Skeletal muscle cell (primary cell): ENCODE results near the gene TIMP2.

Experiments
- DNase-seq: peaks from one replicate; pipeline ENCODE4 v3.0.0-alpha.2; 2010; ENCODE audit warnings: low read depth
- H3K4me3 ChIP-seq: 2 replicates; pipeline ENCODE4 v1.5.1; 2011; ENCODE audit warnings: low read depth, mild to moderate bottlenecking, control low read depth, low read length, moderate library complexity

Gene TIMP2

DNA sequence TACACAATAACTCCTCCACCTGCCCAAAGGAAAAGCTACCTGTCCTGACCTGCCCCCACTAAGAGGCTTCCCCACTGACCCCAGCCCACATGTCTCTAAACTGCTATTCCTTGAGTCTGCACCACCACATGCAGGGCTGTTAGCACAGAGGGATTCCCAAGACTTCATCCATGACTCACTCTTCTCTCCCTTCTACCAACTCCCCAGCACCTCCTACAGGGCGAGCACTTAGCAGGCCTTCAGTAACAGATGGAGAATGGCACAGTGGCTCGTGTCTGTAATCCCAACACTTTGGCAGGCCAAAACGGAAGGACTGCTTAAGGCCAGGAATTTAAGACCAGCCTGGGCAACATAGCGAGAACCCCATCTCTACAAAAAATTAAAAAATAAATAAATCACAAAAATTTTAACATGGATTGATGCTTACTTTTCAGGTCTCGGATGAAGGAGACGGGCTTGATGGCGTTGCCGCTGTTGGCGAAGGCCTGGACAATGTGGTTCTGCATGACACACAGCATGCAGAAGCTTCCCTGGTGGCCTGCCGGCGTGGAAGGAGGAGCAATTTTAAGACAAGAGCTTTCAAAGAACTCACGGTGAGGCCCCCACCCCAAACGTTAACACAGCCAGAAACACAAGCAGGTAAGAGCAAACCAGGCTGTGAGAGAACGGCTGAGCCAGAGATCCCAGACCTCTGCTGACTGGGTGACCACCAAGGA is 96.6 kb downstream of the TIMP2 start:
- H3K4me3 ChIP-seq, result no peak overlapping the region
- no peak for DNase-seq

DNA sequence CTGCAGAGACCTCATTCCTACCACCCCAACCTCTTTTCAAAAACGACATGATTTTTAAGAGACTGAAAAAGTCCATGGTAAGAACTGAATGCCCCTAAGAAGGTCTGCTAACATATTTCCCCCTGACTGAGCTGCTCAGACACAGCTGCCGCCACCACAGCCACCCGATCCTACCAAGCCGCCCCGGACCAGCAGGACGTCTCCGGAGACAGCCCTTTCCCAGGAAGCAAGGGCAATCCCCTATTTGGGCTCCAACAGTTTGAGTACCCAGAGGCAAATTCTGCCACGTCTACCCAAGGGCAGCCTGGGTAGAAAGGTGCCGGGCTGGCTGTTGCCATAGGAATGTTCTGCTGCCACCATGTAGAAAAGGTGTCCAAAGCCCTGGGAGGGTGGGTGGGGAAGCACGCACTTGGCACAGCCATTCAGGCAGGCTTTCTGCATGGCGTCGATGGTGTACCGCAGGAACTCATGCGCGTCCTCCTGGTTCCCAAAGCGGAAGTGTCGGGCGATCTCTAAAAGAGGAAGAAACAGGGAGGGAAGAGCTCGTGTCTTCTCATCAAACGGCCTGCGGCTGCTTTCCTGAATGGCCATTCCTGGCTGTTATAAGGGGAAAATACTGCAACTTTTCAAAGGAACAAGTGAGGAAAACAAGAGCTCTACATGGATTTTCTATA is 98.2 kb downstream of the TIMP2 start:
- DNase-seq, result no peak
- H3K4me3 ChIP-seq, result no peak overlapping the region

DNA sequence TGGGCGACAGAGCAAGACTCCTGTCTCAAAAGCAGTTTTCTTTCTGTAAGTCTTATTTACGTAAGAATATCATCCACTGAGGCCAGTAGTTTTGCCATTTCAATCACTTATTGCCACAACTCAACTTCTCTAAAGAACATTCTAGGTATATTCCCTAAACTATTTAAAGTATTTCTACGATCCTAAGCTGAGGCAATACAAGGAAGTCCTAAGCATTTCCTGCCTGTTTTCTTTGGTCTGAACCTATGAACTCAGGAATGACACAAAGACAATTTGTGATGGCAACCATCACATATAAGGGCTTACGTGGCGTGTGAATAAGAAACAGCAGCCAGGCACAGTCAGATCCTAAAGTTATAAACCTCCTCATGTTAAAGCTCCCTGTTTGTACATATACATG is 98.8 kb downstream of the TIMP2 start:
- no peak overlapping the region for H3K4me3 ChIP-seq
- DNase-seq, result no peak

DNA sequence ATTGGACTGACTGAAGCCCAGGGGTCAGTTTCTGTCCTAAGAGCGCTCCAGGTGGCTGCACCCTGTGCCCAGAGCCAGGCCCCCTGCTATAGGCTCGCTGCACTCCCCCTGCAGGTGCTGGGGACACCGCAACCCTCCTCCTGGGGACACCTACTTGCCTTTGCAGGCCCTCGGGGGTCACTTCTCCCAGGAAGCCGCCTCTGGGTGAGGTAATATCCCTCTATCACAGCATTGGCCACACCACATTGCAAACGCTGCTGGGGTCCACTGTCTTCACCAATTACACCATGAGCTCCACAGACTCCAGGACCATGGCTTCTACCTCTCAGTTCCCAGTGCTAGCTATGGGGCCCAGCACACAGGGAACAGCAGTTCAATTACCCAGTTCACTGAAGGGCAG is 99.5 kb downstream of the TIMP2 start:
- H3K4me3 ChIP-seq, result no peak overlapping the region
- DNase-seq, result no peak

DNA sequence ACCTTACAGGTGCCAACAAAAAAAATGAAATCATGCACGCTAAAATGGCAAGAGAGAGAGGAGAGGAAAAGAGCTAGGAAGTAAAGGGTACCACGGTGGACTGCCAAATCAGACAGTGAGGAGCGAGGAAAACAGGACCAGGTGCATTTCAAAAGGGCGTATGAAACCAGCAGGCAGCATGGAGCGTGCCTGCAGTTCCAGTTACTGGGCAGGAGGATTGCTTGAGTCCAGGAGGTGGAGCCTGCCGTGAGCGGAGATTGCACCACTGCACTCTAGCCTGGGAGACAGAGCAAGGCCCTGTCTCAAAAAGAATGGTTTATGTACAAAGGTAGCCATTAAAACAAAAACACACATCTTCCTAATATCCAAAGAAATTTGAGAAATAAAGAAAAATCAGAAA is 100.9 kb downstream of the TIMP2 start:
- no peak for DNase-seq
- H3K4me3 ChIP-seq, result no peak overlapping the region

DNA sequence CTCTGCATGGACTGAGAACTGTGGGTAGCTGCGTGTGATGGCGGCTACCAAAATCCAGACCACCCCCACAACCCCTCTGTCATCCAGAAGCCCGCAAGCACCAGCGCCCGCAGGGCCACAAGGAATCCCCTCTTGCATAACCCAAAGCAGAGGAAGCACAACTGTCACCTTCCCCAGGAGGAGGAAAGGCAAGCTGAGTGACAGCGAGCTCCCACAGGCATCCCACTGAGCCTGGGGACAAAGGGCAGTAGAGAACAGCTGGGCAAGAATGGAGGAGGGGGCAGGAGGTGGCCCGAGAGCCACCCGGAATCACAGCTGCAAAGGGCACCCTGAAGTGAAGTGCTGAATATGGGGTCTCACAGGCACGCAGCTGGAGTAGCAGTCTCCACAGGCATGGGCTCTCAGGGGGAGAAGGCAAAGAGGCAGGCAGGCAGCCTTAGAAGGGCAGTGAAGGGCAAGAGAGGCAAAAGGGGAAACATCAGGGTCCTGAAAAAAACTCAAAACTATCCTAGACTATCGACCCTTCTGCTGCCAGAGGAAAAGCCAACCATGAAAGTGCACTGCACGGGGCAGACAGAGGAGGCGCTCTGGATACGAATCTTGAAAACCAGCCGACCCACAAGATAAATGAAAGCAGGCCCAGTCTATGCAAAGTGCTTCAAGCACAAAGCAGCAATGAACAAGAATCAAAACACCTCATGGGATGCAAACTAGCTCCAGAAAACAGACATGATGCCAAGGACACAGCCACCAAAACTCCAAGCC is 101.7 kb downstream of the TIMP2 start:
- no peak for DNase-seq
- no peak overlapping the region for H3K4me3 ChIP-seq

DNA sequence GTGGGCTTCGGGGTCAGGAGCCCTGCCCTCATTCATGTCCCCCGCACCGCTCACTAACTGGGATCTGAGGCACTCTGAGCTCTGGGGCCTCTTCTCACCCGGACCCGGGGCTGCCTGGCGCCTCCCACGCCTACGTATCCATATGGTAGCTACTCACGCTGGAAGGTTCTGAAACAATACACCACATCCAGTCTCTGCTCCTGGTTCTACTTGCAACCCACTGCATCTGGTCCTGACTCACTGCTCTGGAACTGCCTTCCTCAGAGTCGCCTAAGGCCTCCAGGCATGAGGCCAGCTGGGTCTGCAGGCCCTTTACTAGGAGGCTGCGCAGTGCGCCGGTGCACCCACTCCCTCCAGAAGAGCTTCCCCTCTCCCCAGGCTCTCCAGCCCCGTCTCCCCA is 102.6 kb downstream of the TIMP2 start:
- H3K4me3 ChIP-seq, result no peak overlapping the region
- DNase-seq, result peak; percentile 87

DNA sequence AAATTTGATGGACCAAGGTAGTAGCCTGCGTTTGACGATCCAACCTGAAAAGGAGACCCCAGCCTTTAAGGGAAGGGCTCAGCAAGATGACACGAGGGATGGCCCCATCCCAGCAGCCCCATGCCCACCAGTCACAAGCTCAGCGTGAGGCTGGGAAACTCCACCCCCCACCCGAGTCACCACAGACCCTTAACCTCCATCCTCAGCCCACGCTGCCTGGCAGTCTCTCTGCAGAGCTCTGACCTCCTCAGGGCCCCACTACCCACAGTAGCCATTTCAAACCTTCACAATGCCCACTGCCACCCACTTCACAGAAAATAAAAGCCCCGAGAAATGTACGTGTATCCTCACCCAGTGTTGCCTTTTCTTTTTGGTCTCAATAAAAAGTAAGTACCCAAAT is 103.2 kb downstream of the TIMP2 start:
- H3K4me3 ChIP-seq, result no peak overlapping the region
- DNase-seq, result no peak

DNA sequence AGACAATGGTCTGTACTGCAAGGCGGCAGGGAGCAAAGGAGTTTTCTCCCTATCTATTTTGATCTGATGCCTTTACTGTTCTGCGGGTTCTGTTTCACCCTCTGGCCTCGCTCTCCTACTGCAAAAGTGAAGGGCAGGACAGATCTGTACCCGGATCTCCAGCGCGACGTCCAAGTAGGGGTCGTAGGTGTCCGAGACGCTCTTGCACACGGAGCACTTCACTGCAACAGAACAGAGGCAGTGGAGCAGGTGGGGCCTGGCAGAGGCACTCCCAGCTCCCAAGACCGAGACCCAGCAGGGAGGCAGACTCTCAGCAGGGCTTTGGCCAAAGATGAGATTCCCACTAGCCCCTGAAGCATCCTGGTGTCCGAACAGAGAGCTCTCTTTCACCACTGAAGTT is 104.3 kb downstream of the TIMP2 start:
- no peak overlapping the region for H3K4me3 ChIP-seq
- no peak for DNase-seq

DNA sequence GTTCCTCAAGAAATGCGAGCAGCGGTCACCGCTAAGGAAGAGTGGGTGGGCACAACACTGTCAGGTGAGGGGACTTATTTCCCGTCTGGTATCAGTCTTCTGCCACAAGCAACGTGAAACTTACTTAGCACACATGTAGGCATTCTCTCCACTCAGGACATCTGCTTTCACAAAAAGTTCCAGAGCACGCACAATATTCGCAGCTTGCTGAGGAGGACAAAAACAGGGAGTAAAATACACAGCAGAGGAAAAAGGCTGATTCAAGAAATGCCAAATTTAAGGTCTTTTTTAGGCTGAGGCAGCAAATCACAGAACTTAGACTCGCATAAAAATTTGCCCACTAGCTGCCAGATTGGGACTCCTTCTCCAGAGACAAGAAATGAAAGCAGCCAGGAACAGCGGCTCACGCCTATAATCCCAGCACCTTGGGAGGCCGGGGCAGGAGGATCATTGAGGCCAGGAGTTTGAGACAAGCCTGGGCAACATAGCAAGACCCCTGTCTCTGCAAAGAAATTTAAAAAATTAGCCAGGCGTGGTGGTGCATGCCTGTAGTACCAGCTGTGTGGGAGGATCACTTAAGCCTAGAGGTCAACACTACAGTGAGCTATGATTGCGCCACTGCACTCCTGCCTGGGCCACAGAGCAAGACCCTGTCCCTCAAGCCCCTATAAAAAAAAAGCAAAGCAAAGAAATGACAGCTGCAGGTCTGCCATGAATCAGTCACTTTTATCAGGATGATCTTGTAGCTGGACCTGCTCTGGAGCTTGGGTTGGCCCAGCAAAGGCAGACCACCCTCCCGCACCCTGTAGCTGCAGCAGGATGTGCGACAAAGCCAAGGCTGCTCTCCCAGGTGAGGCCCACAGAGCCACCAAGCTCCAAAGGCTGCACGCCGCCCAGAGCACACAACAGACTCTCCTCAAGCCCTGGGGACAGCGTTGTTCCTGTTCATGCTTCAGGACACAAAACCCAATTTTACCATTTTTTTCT is 105.1 kb downstream of the TIMP2 start:
- no peak for DNase-seq
- H3K4me3 ChIP-seq, result no peak overlapping the region

DNA sequence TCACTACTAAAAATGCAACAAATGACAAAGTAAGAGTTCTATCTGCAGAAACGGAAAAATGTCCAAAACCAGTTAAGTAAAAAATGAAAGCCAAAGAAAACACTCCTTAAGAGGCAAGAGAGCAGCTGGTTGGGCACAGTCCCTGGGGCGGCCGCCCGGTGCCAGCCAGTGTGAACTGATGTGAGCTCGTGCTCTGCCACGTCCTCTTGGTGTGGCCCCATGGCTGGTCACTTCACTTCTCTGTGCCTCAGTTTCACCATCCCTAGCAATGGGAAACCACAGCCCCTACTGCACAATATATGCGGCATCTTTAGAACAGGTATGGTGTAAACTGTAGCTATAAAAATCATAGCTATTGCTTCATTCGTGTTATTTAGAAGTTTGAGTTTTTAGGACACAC is 105.8 kb downstream of the TIMP2 start:
- no peak for DNase-seq
- no peak overlapping the region for H3K4me3 ChIP-seq

DNA sequence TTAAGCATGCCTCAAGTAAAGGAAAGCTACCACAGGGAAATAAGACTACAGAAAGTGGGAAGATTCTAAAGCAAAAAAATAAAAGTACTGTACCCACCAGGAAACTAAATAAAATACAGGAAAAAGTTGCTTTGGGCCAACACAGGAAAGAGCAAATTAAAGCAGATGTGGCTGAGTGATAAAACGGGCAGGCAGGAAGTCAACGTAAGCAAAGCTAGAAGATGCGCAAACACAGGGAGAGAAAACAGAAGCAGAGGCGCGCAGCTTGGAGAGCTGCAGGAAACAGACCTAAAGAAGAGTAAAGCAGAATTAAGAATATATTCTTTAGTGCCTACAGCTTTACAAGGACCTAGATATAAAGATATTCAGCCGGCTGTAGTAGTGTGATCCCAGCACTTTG is 106.3 kb downstream of the TIMP2 start:
- DNase-seq, result no peak
- no peak overlapping the region for H3K4me3 ChIP-seq

DNA sequence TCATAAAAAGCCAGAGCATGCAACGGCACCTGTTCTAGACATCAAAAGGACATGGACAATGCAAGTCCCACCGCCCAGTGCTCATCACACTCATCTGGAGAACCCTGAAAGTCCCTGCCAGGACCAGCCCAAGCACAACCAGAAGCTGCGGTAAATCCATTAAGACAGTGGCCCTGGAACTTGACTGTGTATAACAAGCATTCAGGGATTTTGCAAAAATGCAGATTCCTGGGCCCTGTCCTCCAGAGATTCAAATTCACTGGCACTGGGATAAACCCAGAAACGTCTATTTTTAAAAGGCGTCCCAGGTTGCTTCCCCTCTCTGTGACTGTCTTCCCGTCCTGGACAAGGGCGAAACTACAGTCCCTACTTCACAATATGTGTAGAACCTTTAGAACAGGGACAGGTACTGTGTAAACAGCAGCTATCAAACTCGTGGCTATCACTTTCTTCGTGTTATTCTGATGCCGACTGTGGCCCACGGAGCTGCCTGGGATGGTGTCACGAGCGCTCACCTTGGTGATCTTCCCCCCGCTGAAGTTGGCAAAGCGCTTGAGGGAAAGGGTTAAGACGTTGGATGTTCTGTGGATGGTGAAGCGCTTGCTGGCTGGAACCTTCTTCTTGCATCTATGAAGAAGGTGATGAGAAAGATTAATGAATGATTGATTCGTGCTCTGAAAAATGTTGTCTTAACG is 106.9 kb downstream of the TIMP2 start:
- no peak overlapping the region for H3K4me3 ChIP-seq
- DNase-seq, result no peak

DNA sequence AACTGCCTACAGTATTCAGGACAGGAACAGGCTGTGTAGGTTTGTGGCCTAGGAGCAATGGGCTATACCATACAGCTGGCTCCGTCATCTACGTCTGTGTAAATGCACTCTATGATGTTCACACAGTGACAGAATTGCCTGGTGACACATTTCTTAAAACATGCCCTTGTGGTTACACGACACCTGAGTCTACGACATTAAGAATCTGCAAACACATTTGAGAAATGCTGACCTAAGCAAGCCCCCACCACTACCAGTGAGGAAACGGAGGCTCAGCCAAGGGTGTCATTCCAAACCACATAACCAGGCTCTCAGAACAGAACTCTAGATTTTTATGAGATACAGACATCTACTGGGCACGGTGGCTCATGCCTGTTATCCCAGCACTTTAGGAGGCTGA is 108.1 kb downstream of the TIMP2 start:
- DNase-seq, result no peak
- H3K4me3 ChIP-seq, result no peak overlapping the region

DNA sequence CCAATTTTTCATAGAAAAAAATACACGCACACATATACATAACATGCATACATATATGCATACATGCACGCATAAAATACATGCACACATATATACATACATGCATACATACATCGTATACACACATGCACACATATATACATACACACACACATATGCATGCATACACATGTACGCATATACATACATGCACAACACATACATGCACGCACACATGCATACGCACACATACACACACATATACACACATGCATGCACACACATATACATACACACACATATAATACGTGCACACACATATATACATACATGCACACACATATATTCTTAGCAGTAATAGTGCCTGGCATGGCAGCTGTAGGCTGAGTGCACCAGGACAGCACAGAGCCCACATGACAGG is 109.5 kb downstream of the TIMP2 start:
- no peak overlapping the region for H3K4me3 ChIP-seq
- no peak for DNase-seq

DNA sequence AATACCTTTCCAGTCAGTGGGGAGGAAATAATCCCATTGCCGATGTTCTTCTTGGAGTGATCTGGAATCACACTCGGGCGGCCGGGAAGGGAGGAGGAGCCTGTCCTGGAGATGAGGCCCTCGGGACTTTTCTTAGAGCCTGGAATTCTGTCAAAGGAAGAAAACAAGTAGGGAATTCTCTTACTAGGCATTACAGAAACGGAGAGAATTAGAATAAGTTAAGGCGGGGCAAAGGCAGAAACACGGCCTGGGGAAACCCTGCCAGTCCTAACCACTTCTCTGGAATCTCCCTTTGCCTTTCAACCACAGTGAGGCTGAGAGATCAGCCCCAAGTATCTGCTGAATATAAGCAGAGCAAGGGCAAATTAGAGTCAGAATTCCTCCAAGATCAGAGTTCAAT is 112.3 kb downstream of the TIMP2 start:
- no peak overlapping the region for H3K4me3 ChIP-seq
- no peak for DNase-seq

DNA sequence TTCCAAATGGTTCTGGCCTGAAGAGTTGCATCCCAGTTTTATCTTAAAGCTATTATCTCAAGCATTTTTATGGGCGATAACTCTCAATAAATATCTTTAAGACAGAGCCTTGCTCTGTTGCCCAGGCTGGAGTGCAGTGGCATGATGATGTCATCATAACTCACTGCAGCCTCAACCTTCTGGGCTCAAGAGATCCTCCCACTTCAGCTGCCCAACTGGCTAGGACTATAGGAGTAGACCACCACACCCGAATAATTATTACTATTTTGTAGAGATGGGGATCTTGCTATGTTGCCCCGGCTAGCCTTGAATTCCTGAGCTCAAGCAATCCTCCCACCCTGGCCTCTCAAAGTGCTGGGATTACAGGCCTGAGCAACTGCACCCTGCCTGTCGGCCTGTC is 117.0 kb downstream of the TIMP2 start:
- no peak for DNase-seq

DNA sequence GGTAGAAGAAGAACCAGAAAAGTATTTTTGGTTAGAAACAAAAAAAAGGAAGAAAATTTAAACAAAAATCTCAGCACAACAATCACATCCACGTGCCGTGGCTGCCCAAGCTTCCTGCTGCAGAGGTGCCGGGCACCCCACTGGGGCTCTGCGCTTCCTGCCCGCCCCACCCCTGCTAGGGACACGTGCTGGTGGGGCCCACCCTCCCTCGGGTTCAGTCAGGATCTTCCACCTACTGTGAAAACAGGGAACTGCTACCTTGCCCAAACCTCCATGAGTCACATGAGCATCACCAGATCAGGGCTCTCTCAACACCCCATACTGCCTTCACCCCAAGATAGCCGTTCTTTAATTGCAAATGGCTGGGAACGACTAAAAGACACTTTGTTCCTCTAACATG is 118.7 kb downstream of the TIMP2 start:
- DNase-seq, result no peak
- no peak overlapping the region for H3K4me3 ChIP-seq

More for the DNA sequence above, 117.0 kb downstream of the TIMP2 start:
- H3K4me3 ChIP-seq, result no peak overlapping the region

DNA sequence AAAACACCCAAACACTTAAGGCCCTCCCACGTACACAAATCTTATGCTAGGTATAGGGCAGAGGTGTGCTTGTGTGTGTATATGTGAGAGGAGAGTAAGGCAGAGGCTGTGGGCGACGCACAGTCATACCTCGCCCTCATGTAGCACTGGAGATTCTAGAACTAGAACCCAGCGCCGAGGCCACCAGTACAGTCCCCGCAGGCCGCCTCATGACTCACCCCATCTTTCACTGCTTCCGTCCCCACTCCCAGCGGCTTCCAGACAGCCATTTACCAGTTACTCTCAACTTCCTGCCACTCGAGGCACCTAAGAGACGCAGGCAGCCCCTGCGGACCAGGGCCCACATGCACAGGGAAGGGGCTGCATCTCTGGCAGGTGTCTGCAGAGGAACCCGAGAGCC is 119.9 kb downstream of the TIMP2 start:
- DNase-seq, result no peak
- no peak overlapping the region for H3K4me3 ChIP-seq
